A549 (cell line): ENCODE results near the gene SELENOW.

Source experiments
- E2F6 ChIP-seq: IDR thresholded peaks from 2 replicates; pipeline ENCODE4 v1.6.1; 2012; ENCODE audit warnings: low read depth, borderline replicate concordance
- ELK1 ChIP-seq: fragments of 150-350 bp; IDR thresholded peaks from 2 replicates; pipeline ENCODE4 v1.6.1; 2014; ENCODE audit warnings: low read depth, mild to moderate bottlenecking, low read length
- POLR2A ChIP-seq: IDR thresholded peaks from 2 replicates; pipeline ENCODE4 v1.6.1; 2012; ENCODE audit warnings: mild to moderate bottlenecking, low read length

GRCh38 chr19:47779524-47780214, 1.2 kb downstream of the SELENOW start:
- TF ChIP-seq E2F6 = no peak
- TF ChIP-seq POLR2A = no peak
- TF ChIP-seq ELK1 = no peak
